Mesothelial cell of epicardium (in vitro differentiated cells): ENCODE results near the gene DNAJB11. TPM values are rescaled to one million over a fixed set of nuclear protein-coding genes. Genes with fewer than 3 reads are reported as not detected.

ENCODE experiments used
- DNase-seq, 2 experiments: peaks; one replicate each; pipeline ENCODE4 v3.0.0; 2021; ENCODE audit warnings: low spot score in 2 of 2; ENCODE audit not compliant: unreplicated experiment in 2 of 2
- H3K27ac Mint-ChIP-seq: 2 replicates; pipeline ENCODE4 v1.8.0; 2021; ENCODE audit warnings: mixed read lengths
- H3K27me3 Mint-ChIP-seq: 2 replicates; pipeline ENCODE4 v1.8.0; 2021; ENCODE audit warnings: low read depth, mixed read lengths
- H3K36me3 Mint-ChIP-seq: 2 replicates; pipeline ENCODE4 v1.8.0; 2021; ENCODE audit warnings: mixed read lengths
- H3K4me1 Mint-ChIP-seq: 2 replicates; pipeline ENCODE4 v1.8.0; 2021; ENCODE audit warnings: mixed read lengths
- H3K4me3 Mint-ChIP-seq: 2 replicates; pipeline ENCODE4 v1.8.0; 2021; ENCODE audit warnings: mild to moderate bottlenecking, moderate library complexity, mixed read lengths
- H3K9me3 Mint-ChIP-seq: 2 replicates; pipeline ENCODE4 v1.8.0; 2021; ENCODE audit warnings: mixed read lengths
- total RNA-seq: library from RNA; stranded (reverse); gene quantifications from 3 replicates; pipeline ENCODE4 v1.2.1, GENCODE V29; 2021
- TF ChIP-seq, protein P1 (sequence below): fragments of 200-600 bp; sonication (generic); IDR thresholded peaks from one replicate; pipeline ENCODE4 v1.5.0; 2021; ENCODE audit warnings: antibody characterized with exemption; ENCODE audit not compliant: unreplicated experiment

The DNAJB11 gene
- total RNA-seq, 1 donor from 2014 or later: 55.2 TPM

DNA sequence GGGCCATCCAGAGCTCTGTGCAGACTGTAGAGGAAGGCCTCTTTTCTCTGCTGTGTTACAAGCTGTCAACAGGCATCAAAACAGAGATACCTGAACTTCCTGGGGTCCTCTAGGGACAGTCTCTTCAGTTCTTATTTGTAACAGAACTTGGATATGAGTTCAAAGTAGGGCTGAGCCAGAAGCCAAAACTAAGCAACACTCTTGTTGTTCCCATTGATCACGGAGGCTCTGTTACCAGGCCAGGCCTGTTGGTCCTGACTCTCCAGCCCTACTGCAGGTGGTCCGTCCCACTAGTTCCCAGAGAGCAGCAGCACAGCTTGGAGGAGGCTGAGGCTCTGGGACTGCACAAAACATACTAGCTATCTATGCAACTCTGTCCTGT is 29.3 kb downstream of the DNAJB11 start:
- Mint-ChIP-seq H3K4me3 (no peak overlapping the region), H3K27ac (no peak overlapping the region), H3K36me3 (no peaks in the 10 kb centered on the region), H3K9me3 (no peaks in the 10 kb centered on the region), H3K4me1 (peaks cover 8% of the 10 kb centered on the region), H3K27me3 (peaks cover 2% of the 10 kb centered on the region)
- TF ChIP-seq, protein P1, sequence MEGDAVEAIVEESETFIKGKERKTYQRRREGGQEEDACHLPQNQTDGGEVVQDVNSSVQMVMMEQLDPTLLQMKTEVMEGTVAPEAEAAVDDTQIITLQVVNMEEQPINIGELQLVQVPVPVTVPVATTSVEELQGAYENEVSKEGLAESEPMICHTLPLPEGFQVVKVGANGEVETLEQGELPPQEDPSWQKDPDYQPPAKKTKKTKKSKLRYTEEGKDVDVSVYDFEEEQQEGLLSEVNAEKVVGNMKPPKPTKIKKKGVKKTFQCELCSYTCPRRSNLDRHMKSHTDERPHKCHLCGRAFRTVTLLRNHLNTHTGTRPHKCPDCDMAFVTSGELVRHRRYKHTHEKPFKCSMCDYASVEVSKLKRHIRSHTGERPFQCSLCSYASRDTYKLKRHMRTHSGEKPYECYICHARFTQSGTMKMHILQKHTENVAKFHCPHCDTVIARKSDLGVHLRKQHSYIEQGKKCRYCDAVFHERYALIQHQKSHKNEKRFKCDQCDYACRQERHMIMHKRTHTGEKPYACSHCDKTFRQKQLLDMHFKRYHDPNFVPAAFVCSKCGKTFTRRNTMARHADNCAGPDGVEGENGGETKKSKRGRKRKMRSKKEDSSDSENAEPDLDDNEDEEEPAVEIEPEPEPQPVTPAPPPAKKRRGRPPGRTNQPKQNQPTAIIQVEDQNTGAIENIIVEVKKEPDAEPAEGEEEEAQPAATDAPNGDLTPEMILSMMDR: no peak
- DNase-seq: no peak

DNA sequence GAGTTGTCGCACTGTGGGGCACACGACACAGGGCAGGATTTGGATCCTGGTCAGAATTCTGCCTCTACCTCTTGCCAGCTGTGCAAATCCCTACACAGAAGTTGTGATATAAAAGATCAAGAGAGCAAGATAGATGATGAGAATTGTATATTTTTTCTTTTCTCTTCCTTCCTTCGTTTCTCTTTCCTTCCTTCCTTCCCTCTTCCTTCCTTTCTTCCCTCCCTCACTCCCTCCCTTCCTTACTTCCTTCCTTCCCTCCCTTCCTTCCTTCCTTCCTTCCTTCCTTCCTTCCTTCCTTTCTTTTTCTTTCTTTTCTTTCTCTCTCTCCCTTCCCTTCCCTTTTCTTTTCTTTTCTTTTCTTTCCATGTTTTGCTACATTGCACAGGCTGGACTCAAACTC is 30.4 kb downstream of the DNAJB11 start:
- H3K4me1 Mint-ChIP-seq: peaks cover 8% of the 10 kb centered on the region
- TF ChIP-seq, protein P1: no peak
- H3K9me3 Mint-ChIP-seq: no peaks in the 10 kb centered on the region

DNA sequence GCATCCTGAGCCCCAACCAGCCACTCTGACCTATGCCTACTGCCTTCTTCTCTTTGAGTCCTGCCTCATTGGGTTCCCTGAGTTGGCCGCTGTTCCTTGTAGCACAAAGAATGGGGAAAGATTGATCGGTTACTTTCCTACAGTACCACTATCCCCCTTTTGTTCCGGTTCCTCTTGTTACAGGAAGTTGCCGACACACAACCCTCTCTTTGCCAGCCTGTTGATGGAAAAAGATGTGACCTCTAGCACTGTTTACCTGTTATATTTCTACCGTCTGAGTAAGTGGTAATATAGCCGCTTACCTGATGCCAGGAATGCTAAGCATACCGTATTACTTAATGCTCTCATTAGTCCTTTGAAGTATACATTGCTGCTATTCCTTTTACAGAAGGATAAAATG is 32.6 kb downstream of the DNAJB11 start:
- no peak overlapping the region for H3K4me3 Mint-ChIP-seq
- H3K27ac Mint-ChIP-seq: no peak overlapping the region
- TF ChIP-seq, protein P1: no peak

More for the DNA sequence above, 30.4 kb downstream of the DNAJB11 start:
- no peaks in the 10 kb centered on the region for H3K36me3 Mint-ChIP-seq
- DNase-seq: no peak
- H3K27ac Mint-ChIP-seq: no peak overlapping the region
- no peak overlapping the region for H3K4me3 Mint-ChIP-seq
- peaks cover 9% of the 10 kb centered on the region for H3K27me3 Mint-ChIP-seq

DNA sequence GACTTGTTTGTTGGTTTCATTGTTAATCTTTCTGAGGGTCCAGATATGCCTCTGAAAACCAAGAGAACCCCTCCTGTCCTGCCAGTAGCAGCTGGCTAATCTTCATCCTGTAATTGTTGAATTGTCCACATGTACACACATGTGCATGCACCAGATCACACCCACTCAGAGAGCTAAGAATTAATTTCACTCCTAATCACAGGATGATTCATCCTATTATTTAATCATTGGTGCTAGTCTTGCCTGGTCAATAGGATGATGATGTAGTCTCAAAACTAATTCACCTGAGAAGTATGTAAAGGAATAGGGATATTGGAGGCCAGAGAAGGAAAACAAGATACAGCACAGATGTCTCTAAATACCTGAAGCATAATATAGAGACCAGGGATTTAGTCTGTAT is 34.6 kb downstream of the DNAJB11 start:
- no peaks in the 10 kb centered on the region for H3K36me3 Mint-ChIP-seq
- DNase-seq: no peak
- H3K9me3 Mint-ChIP-seq: no peaks in the 10 kb centered on the region
- no peak overlapping the region for H3K27ac Mint-ChIP-seq
- no peaks in the 10 kb centered on the region for H3K4me1 Mint-ChIP-seq
- H3K27me3 Mint-ChIP-seq: peaks cover 9% of the 10 kb centered on the region
- TF ChIP-seq, protein P1: no peak
- H3K4me3 Mint-ChIP-seq: no peak overlapping the region

More for the DNA sequence above, 32.6 kb downstream of the DNAJB11 start:
- Mint-ChIP-seq H3K27me3 (peaks cover 9% of the 10 kb centered on the region), H3K9me3 (no peaks in the 10 kb centered on the region), H3K4me1 (peaks cover 3% of the 10 kb centered on the region), H3K36me3 (no peaks in the 10 kb centered on the region)
- DNase-seq: no peak

DNA sequence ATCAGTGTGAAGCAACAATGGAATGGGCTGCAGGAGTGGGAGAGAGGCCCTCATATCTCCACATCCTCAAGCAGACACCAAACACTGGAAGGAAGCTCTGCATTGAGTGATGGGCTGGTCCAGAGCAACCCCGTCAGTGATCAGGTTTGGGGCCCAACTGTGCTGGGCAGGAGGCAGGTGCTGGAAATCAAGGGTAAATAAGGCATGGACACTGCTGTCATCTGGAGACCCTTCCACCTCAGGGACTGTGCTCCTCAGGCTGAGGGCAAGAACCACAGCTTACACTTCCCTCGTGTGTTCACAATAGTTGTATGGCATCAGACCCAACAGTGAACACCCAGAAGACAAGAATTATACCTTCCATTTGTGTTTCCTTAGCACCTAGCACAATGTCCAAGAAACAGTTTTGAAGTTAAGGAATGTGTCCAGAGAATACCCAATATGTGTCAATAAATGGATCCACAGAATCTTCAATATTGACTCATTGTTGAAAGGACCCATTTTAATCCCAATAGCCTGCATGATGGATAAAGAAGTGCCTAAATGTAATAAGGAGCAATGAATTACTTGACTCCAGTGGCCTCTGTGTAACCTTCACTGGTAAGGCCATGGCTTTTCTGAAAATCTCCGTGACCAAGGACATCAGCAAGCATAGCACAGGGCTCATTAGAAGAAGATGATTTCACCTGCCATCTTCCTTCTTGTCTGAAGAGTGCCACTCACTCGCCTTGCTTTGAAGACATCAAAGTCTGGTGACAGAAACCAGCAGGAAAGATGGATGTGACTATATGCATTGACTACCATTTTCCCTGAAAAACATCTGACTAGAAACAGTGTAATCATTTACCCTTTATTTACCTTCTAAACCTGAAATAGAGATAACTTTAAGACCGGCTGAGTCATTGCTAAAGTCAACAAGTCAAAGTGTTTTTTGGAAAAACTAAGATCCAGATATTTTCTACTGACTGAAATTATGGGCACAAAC is 35.3 kb downstream of the DNAJB11 start:
- Mint-ChIP-seq H3K27ac (no peak overlapping the region), H3K4me1 (no peaks in the 10 kb centered on the region), H3K4me3 (no peak overlapping the region), H3K27me3 (peaks cover 9% of the 10 kb centered on the region), H3K9me3 (no peaks in the 10 kb centered on the region), H3K36me3 (no peaks in the 10 kb centered on the region)
- TF ChIP-seq, protein P1: no peak
- DNase-seq: no peak
